Nephron (organoid): ENCODE results near the gene GRM7.
A peak's percentile ranks its signal among the peaks of the same experiment; 100 is the strongest.

Source experiments
- H3K27ac Mint-ChIP-seq, 3 experiments: 2 replicates each; pipeline ENCODE4 v1.8.0; 2020; ENCODE audit warnings: mixed read lengths in 3 of 3, mild to moderate bottlenecking in 2 of 3, moderate library complexity in 1 of 3
- H3K27me3 Mint-ChIP-seq: 2 replicates; pipeline ENCODE4 v1.8.0; 2021; ENCODE audit warnings: low read depth, mild to moderate bottlenecking, moderate library complexity, mixed read lengths
- H3K36me3 Mint-ChIP-seq: 2 replicates; pipeline ENCODE4 v1.8.0; 2020; ENCODE audit warnings: low read depth, mixed read lengths
- H3K4me1 Mint-ChIP-seq: 2 replicates; pipeline ENCODE4 v1.8.0; 2020; ENCODE audit warnings: mixed read lengths
- H3K4me3 Mint-ChIP-seq, 3 experiments: 2 replicates each; pipeline ENCODE4 v1.8.0; 2020; ENCODE audit warnings: mild to moderate bottlenecking in 3 of 3, mixed read lengths in 3 of 3, moderate library complexity in 2 of 3
- H3K9me3 Mint-ChIP-seq: 2 replicates; pipeline ENCODE4 v1.8.0; 2020; ENCODE audit warnings: mixed read lengths
- TF ChIP-seq, protein P1 (sequence below), 3 experiments: fragments of 200-600 bp; sonication (generic); IDR thresholded peaks; one replicate each; pipeline ENCODE4 v1.5.0; 2021; ENCODE audit warnings: antibody characterized with exemption in 3 of 3; ENCODE audit not compliant: unreplicated experiment in 3 of 3

Gene GRM7

DNA sequence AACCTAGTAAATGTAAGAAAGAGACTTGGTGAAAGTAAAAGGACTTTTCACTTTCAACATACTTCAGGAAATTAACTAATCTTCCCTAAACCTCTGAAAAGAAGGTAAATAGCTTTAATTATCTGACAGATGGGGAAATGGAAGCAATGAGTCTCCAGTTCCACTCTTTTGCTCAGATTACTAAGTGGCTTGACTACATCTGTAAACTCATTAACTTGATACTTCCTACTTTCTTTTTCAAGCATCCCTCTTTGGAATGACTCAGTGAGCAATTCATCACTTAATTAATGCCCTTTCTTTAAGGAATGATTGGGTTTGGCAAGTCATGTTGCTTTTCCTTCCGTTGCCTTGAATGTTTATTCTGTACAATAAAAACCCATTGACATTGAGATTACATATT lies 234.2 kb downstream of the GRM7 start:
- H3K9me3 Mint-ChIP-seq: no peaks in the 10 kb centered on the region
- no peak overlapping the region for H3K4me3 Mint-ChIP-seq

DNA sequence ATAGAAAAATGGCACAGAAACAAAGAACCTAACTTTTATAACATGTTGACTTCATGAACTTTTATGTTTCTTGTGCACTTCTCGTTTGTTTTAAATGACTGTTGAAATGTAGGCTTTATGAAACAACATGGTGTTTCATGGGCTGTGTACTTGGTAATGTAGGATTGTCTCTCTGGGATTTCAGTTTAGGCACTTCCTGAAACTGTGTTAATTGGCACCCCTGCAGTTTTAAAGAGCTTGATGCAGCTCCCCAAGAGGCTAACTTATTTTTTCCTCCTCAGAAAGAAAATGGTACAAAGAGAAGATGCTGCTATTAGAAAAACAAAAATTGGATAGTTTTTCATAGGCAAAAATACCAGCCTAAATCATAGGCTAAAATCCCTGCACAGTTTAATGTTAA lies 239.2 kb downstream of the GRM7 start:
- Mint-ChIP-seq H3K4me1 (no peaks in the 10 kb centered on the region), H3K27me3 (no peaks in the 10 kb centered on the region), H3K36me3 (no peaks in the 10 kb centered on the region), H3K4me3 (no peak overlapping the region), H3K27ac (no peak overlapping the region), H3K9me3 (peaks cover 13% of the 10 kb centered on the region)
- TF ChIP-seq, protein P1, sequence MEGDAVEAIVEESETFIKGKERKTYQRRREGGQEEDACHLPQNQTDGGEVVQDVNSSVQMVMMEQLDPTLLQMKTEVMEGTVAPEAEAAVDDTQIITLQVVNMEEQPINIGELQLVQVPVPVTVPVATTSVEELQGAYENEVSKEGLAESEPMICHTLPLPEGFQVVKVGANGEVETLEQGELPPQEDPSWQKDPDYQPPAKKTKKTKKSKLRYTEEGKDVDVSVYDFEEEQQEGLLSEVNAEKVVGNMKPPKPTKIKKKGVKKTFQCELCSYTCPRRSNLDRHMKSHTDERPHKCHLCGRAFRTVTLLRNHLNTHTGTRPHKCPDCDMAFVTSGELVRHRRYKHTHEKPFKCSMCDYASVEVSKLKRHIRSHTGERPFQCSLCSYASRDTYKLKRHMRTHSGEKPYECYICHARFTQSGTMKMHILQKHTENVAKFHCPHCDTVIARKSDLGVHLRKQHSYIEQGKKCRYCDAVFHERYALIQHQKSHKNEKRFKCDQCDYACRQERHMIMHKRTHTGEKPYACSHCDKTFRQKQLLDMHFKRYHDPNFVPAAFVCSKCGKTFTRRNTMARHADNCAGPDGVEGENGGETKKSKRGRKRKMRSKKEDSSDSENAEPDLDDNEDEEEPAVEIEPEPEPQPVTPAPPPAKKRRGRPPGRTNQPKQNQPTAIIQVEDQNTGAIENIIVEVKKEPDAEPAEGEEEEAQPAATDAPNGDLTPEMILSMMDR (IDR thresholded peaks at IDR 0.05; ENCODE audit: unreplicated experiment in 3 of 3): no peak

More for the DNA sequence above, 234.2 kb downstream of the GRM7 start:
- no peaks in the 10 kb centered on the region for H3K27me3 Mint-ChIP-seq
- TF ChIP-seq, protein P1 (IDR thresholded peaks at IDR 0.05; ENCODE audit: unreplicated experiment in 3 of 3): no peak
- H3K27ac Mint-ChIP-seq: peak overlapping the region in 2 of 3 experiments; percentile 26 to 49
- peaks cover 5% of the 10 kb centered on the region for H3K4me1 Mint-ChIP-seq
- H3K36me3 Mint-ChIP-seq: no peaks in the 10 kb centered on the region

DNA sequence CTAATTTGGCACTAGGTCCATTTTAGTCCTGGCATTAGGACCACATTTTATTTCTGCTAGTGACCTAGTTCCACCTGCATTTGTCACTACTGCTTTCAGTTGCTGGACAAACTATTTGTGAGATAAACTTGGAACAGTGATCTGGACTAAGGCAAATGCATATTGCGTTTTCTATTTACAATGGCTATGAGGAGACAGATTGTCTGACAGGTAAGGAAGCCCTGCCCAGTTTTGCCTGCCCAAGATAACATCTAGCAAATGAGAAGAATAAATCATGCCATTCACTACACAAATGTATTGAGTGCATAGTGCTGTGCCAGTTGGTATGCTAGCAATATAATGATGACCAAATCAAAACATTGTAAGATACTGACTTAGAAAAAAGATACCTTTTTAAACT lies 245.7 kb downstream of the GRM7 start:
- H3K27me3 Mint-ChIP-seq: no peaks in the 10 kb centered on the region
- no peak overlapping the region for H3K27ac Mint-ChIP-seq
- no peaks in the 10 kb centered on the region for H3K4me1 Mint-ChIP-seq
- TF ChIP-seq, protein P1 (IDR thresholded peaks at IDR 0.05; ENCODE audit: unreplicated experiment in 3 of 3): no peak
- H3K36me3 Mint-ChIP-seq: no peaks in the 10 kb centered on the region
- H3K4me3 Mint-ChIP-seq: no peak overlapping the region
- peaks cover 13% of the 10 kb centered on the region for H3K9me3 Mint-ChIP-seq

DNA sequence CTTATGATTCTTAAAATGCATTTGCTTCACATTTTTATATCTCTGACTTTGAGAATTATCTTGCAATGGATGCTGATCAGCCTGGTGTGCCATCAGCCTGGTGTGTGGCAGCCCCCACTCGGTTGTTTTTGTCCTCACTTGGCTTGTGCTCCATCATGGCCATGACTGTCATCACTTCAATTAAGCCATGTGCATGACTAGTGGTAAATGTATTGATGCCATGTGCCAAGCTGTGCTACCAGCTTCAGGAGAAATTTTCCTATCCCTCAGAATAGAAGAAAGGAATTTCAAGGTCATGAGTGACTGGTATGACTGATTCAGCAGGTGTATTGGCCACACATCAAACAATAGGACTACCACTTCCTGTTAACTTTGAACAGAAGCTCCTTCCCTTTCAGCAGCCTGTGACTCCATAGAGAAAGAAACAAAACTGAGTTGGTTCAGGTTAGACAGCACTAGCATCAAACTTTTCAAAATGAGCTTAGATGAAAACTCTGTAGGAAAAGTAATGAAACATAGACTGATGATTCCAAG lies 251.7 kb downstream of the GRM7 start:
- Mint-ChIP-seq H3K27ac (no peak overlapping the region), H3K27me3 (no peaks in the 10 kb centered on the region), H3K4me3 (no peak overlapping the region), H3K9me3 (no peaks in the 10 kb centered on the region), H3K4me1 (no peaks in the 10 kb centered on the region), H3K36me3 (no peaks in the 10 kb centered on the region)
- TF ChIP-seq, protein P1 (IDR thresholded peaks at IDR 0.05; ENCODE audit: unreplicated experiment in 3 of 3): no peak

DNA sequence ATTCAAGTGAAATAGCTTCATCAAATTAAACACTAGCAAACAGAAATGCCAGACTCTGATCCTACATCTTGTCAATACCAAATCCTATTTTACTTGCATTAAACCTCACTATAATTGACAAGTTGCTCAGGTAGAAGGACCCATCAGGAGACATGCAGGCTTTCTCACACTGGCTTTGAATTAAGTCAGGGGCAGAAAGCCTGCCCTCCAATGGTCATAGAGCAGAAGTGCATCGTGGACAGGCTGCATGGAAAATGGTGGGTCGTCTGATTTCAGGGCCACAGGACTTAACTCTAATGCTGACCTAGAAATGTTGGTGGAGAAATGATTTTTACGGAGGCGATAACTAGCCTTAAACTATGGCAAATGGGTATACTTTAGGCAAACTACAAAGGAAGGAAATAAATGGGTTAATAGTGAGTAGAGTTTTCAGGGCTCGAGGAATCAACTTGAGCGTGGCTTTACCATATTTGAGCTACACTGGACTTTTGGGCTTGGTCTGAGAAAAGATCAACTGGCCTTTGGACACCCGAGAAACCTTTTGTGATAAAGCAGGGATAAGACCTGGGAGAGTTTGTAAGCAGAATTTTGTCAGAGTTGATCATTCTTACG lies 283.9 kb downstream of the GRM7 start:
- Mint-ChIP-seq H3K9me3 (no peaks in the 10 kb centered on the region), H3K4me1 (no peaks in the 10 kb centered on the region), H3K27ac (no peak overlapping the region), H3K27me3 (no peaks in the 10 kb centered on the region), H3K4me3 (no peak overlapping the region), H3K36me3 (no peaks in the 10 kb centered on the region)
- TF ChIP-seq, protein P1 (IDR thresholded peaks at IDR 0.05; ENCODE audit: unreplicated experiment in 3 of 3): peak; percentile 20 to 54 (median 38)

DNA sequence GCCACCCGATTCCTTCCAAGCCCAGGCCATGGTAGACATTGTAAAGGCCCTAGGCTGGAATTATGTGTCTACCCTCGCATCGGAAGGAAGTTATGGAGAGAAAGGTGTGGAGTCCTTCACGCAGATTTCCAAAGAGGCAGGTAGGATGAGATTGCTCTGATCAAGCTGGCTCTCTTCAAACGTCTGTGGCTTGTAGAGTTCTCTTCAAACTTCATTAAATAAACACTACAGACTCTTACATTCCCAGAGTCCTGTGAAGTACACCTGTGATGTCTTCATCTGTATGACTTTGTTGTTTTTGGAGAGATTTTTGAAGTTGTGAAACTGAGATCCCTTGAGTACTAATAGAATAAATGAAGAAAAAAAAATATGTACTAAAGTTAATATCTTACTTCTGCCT lies 285.6 kb downstream of the GRM7 start:
- no peaks in the 10 kb centered on the region for H3K27me3 Mint-ChIP-seq
- TF ChIP-seq, protein P1 (IDR thresholded peaks at IDR 0.05; ENCODE audit: unreplicated experiment in 3 of 3): no peak
- H3K36me3 Mint-ChIP-seq: no peaks in the 10 kb centered on the region

More for the DNA sequence above, 285.6 kb downstream of the GRM7 start:
- Mint-ChIP-seq H3K4me1 (no peaks in the 10 kb centered on the region), H3K27ac (no peak overlapping the region), H3K4me3 (no peak overlapping the region), H3K9me3 (no peaks in the 10 kb centered on the region)
